B cell (primary cell): ENCODE measurements around the gene RUFY3.
"Not testable (repeated sequence)": the region's sequence is repeated elsewhere in the genome, so short reads cannot be mapped to it uniquely, and the experiment has no call there.

ENCODE experiments used
- CTCF ChIP-seq: fragments of 200-600 bp; IDR thresholded peaks from one replicate; pipeline ENCODE4 v1.8.0; 2022; ENCODE audit warnings: antibody characterized with exemption, mild to moderate bottlenecking
- EZH2 ChIP-seq: IDR thresholded peaks from 2 replicates; pipeline ENCODE4 v1.6.1; 2012; ENCODE audit warnings: borderline replicate concordance, low read depth, mild to moderate bottlenecking, moderate library complexity, low read length; ENCODE audit not compliant: insufficient read depth, poor library complexity, severe bottlenecking

GRCh38 chr4:70726515-70726914 lies 4.8 kb downstream of the RUFY3 start:
- TF ChIP-seq EZH2, CTCF: not testable (repeated sequence)
